SKM-1 (cell line): ENCODE results near the gene MAP4K5.

Source experiments
- DNase-seq: peaks from one replicate; lab custom pipeline; 2025; ENCODE audit not compliant: unreplicated experiment; lab: John Stamatoyannopoulos, UW

MAP4K5 gene

GRCh38 chr14:50477760-50478159 lies 54.6 kb downstream of the MAP4K5 start:
- DNase-seq = no peak

GRCh38 chr14:50476134-50476533 lies 56.2 kb downstream of the MAP4K5 start:
- DNase-seq = no peak

GRCh38 chr14:50475460-50475859 lies 56.9 kb downstream of the MAP4K5 start:
- no peak for DNase-seq

GRCh38 chr14:50471838-50472465 lies 60.4 kb downstream of the MAP4K5 start:
- no peak for DNase-seq

GRCh38 chr14:50469982-50470381 lies 62.4 kb downstream of the MAP4K5 start:
- DNase-seq = no peak

GRCh38 chr14:50462111-50462510 lies 70.3 kb downstream of the MAP4K5 start:
- DNase-seq = no peak

- DNase-seq = no peak
Observed at GRCh38 chr14:50453869-50454268, 78.5 kb downstream of the MAP4K5 start.

- no peak for DNase-seq
Observed at GRCh38 chr14:50452979-50453705, 79.2 kb downstream of the MAP4K5 start.

GRCh38 chr14:50452296-50452695 lies 80.1 kb downstream of the MAP4K5 start:
- DNase-seq = no peak

- no peak for DNase-seq
Observed at GRCh38 chr14:50451854-50452253, 80.5 kb downstream of the MAP4K5 start.

- no peak for DNase-seq
Observed at GRCh38 chr14:50447461-50447860, 84.9 kb downstream of the MAP4K5 start.

GRCh38 chr14:50434528-50434927 lies 97.8 kb downstream of the MAP4K5 start:
- no peak for DNase-seq

GRCh38 chr14:50432131-50432530 lies 100.2 kb downstream of the MAP4K5 start:
- no peak for DNase-seq

GRCh38 chr14:50425816-50426215 lies 106.6 kb downstream of the MAP4K5 start:
- DNase-seq = no peak

- no peak for DNase-seq
Observed at GRCh38 chr14:50425105-50425504, 107.3 kb downstream of the MAP4K5 start.

GRCh38 chr14:50423529-50423928 lies 108.8 kb downstream of the MAP4K5 start:
- DNase-seq = no peak

- DNase-seq = no peak
Observed at GRCh38 chr14:50421499-50421898, 110.9 kb downstream of the MAP4K5 start.

- DNase-seq = no peak
Observed at GRCh38 chr14:50417853-50418252, 114.5 kb downstream of the MAP4K5 start.

- no peak for DNase-seq
Observed at GRCh38 chr14:50410921-50411320, 121.4 kb downstream of the MAP4K5 start.

GRCh38 chr14:50410071-50410470 lies 122.3 kb downstream of the MAP4K5 start:
- no peak for DNase-seq

- DNase-seq = no peak
Observed at GRCh38 chr14:50407111-50407812, 125.1 kb downstream of the MAP4K5 start.

- no peak for DNase-seq
Observed at GRCh38 chr14:50403419-50403818, 128.9 kb downstream of the MAP4K5 start.
